Lower lobe of right lung (tissue), 2 donors: ENCODE data around the gene MPZL1. TPM values are rescaled to one million over a fixed set of nuclear protein-coding genes. Genes with fewer than 3 reads are reported as not detected.

Source experiments
- ATAC-seq, 2 donors: fragments of 200-7000 bp; cut with Tn5 transposase; one replicate each; pipeline ENCODE4 v1.9.1; 2020 to 2022; ENCODE audit warnings: mild to moderate bottlenecking in 2 of 2, moderate library complexity in 2 of 2
- DNase-seq: peaks from one replicate; pipeline ENCODE4 v3.0.0-alpha.2; 2020
- H3K27ac ChIP-seq: fragments of 200-600 bp; one replicate; pipeline ENCODE4 v1.8.0; 2022
- H3K27me3 ChIP-seq: fragments of 200-600 bp; one replicate; pipeline ENCODE4 v1.8.0; 2022; ENCODE audit warnings: low read depth
- H3K36me3 ChIP-seq: fragments of 200-600 bp; one replicate; pipeline ENCODE4 v1.8.0; 2022; ENCODE audit warnings: mild to moderate bottlenecking
- H3K4me1 ChIP-seq: fragments of 200-600 bp; one replicate; pipeline ENCODE4 v1.8.0; 2022
- H3K4me3 ChIP-seq: fragments of 200-600 bp; one replicate; pipeline ENCODE4 v1.8.0; 2022; ENCODE audit warnings: mild to moderate bottlenecking
- H3K9me3 ChIP-seq: fragments of 200-600 bp; one replicate; pipeline ENCODE4 v1.8.0; 2022
- intact Hi-C: fragments of 100-400 bp; cut with DNase I; formaldehyde crosslinking; loops from one replicate; pipeline ENCODE4 v1.11.0; 2022
- total RNA-seq: library from RNA; stranded (reverse); fragmentation: NEBNext Ultra II Directional; extraction: Animal tissue kit (Norgen Biotek cat#: 25700); gene quantifications from one replicate; pipeline ENCODE4 v1.2.1, GENCODE V29; 2021
- TF ChIP-seq, protein P1 (sequence below): fragments of 200-600 bp; IDR thresholded peaks from one replicate; pipeline ENCODE4 v1.8.0; 2022; ENCODE audit warnings: antibody characterized with exemption, mild to moderate bottlenecking
- donor health status: DM: no; HTN: yes; CAD: no; lungs with severe emphysema.

Gene MPZL1
- total RNA-seq, 1 donor from 2014 or later: 85.9 TPM

DNA sequence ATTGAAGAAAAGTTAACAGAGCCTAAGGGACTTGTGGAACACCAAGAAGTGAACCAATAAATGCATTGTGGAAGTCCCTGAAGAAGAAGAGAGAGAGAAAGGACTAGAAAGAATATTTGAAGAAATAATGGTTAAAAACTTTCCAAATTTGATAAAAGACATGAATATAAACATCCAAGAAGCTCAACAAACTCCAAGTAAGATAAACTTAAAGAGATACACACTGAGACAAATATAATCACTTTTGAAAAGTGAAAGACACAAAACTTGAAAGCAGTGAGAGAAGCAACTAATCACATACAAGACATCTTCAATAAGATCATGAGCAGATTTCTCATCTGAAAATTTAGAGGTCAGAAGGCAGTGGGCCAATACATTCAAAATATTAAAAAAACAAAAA, 91.2 kb downstream of the MPZL1 start:
- TF ChIP-seq, protein P1, sequence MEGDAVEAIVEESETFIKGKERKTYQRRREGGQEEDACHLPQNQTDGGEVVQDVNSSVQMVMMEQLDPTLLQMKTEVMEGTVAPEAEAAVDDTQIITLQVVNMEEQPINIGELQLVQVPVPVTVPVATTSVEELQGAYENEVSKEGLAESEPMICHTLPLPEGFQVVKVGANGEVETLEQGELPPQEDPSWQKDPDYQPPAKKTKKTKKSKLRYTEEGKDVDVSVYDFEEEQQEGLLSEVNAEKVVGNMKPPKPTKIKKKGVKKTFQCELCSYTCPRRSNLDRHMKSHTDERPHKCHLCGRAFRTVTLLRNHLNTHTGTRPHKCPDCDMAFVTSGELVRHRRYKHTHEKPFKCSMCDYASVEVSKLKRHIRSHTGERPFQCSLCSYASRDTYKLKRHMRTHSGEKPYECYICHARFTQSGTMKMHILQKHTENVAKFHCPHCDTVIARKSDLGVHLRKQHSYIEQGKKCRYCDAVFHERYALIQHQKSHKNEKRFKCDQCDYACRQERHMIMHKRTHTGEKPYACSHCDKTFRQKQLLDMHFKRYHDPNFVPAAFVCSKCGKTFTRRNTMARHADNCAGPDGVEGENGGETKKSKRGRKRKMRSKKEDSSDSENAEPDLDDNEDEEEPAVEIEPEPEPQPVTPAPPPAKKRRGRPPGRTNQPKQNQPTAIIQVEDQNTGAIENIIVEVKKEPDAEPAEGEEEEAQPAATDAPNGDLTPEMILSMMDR: no peak
- intact Hi-C loops: no loop called here

DNA sequence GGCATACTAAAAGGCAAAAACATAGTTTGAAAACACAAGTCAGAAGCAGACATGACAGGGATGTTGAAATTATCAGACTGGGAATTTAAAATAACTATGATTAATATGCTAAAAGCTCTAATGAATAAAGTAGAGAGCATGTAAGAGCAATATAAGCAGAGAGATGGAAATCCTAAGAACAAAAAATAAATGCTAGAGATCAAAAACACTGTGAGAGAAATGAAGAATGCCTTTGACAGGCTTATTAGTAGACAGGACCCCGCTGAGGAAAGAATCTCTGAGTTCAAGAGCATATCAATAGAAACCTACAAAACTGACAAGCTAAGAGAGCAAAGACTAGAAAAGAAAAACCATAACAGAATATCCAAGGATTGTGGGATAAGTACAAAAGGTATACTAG, 93.9 kb downstream of the MPZL1 start:
- intact Hi-C loops: no loop called here
- H3K27me3 ChIP-seq: no peaks in the 10 kb centered on the region
- H3K9me3 ChIP-seq: peaks cover 13% of the 10 kb centered on the region
- H3K4me1 ChIP-seq: no peaks in the 10 kb centered on the region
- DNase-seq: no peak
- no peak overlapping the region for H3K4me3 ChIP-seq
- TF ChIP-seq, protein P1: no peak
- no peak overlapping the region for H3K27ac ChIP-seq
- no peak for ATAC-seq
- no peaks in the 10 kb centered on the region for H3K36me3 ChIP-seq

More for the DNA sequence above, 91.2 kb downstream of the MPZL1 start:
- Histone ChIP-seq H3K27ac (no peak overlapping the region), H3K4me1 (no peaks in the 10 kb centered on the region), H3K4me3 (no peak overlapping the region), H3K9me3 (peaks cover 13% of the 10 kb centered on the region), H3K27me3 (no peaks in the 10 kb centered on the region), H3K36me3 (no peaks in the 10 kb centered on the region)
- DNase-seq (no peak), ATAC-seq (no peak)

- Histone ChIP-seq H3K4me1 (no peaks in the 10 kb centered on the region), H3K4me3 (peak overlapping the region; percentile 51), H3K36me3 (no peaks in the 10 kb centered on the region), H3K27ac (peak overlapping the region; percentile 56), H3K27me3 (no peaks in the 10 kb centered on the region), H3K9me3 (peaks cover 9% of the 10 kb centered on the region)
- TF ChIP-seq, protein P1: no peak
- DNase-seq (peak; percentile 76), ATAC-seq (peak; percentile 95 to 97)
- intact Hi-C loops: no loop called here
These were observed 98.3 kb downstream of the MPZL1 start for GRCh38 chr1:167819849-167820683.

GRCh38 chr1:167820684-167821355, 99.0 kb downstream of the MPZL1 start:
- Histone ChIP-seq H3K27me3 (no peaks in the 10 kb centered on the region), H3K4me1 (no peaks in the 10 kb centered on the region), H3K4me3 (no peak overlapping the region), H3K36me3 (no peaks in the 10 kb centered on the region), H3K9me3 (peaks cover 1% of the 10 kb centered on the region), H3K27ac (peak overlapping the region; percentile 56)
- DNase-seq (no peak), ATAC-seq (no peak)
- intact Hi-C loops: no loop called here
- TF ChIP-seq, protein P1: no peak

DNA sequence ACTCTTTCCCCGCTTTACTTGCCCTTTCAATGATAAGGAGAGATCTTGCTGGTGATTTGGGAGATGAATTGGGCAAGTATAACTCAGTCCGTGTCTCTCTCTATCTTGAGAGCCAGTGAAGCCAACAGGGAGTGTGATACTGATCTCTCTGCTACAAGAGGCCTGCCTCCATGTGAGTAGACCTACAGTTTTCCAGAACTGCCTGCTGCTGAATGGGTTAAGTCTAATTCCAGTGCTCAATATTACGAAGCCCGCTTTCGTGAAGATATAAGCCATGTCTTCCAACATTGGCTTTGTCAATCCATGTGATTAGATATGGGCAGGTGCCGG, 99.5 kb downstream of the MPZL1 start:
- Histone ChIP-seq H3K4me3 (no peak overlapping the region), H3K27ac (no peak overlapping the region), H3K27me3 (no peaks in the 10 kb centered on the region), H3K36me3 (no peaks in the 10 kb centered on the region), H3K4me1 (no peaks in the 10 kb centered on the region), H3K9me3 (no peaks in the 10 kb centered on the region)
- intact Hi-C loops: no loop called here
- ATAC-seq: no peak
- TF ChIP-seq, protein P1: no peak
- no peak for DNase-seq
